Mucosa of gallbladder (tissue), 1 donor: ENCODE data around the gene LTA4H. TPM values are rescaled to one million over a fixed set of nuclear protein-coding genes. Genes with fewer than 3 reads are reported as not detected.

ENCODE experiments used
- DNase-seq: peaks from one replicate; pipeline ENCODE4 v3.0.0-alpha.2; 2020; ENCODE audit warnings: low spot score
- total RNA-seq: library from RNA; stranded (reverse); gene quantifications from one replicate; pipeline ENCODE4 v1.2.1, GENCODE V29; 2021
- donor health status: DM: no; HTN: no; CAD: no.

Gene LTA4H
- total RNA-seq, 1 donor from 2014 or later = 62.1 TPM

DNA sequence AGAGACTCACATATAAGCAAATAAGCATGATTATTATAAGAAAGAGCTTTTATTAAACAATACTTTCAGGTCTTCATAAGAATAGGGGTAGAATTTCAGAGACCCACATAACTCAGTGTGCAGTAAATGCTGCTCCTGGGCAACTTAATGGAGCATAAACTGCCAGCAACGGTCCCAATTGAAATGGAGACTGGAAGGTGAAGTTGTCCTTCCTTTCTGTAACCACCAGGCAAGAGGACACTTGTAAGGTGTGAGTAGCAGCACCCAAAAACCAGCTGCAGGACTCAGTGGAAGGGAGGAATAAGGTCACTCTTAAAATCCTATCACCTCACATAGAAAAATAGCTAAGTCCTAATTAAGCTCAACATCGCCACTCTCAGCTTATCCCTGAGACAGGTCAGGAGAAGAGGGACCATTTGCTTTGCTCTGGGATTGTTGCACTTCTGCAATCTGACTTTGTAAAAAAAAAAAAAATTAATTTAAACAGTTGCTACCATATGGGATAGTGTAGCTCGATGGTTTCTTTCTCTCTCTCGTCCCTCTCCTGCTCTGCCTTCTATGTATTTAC, 22.7 kb upstream of the LTA4H start:
- no peak for DNase-seq

DNA sequence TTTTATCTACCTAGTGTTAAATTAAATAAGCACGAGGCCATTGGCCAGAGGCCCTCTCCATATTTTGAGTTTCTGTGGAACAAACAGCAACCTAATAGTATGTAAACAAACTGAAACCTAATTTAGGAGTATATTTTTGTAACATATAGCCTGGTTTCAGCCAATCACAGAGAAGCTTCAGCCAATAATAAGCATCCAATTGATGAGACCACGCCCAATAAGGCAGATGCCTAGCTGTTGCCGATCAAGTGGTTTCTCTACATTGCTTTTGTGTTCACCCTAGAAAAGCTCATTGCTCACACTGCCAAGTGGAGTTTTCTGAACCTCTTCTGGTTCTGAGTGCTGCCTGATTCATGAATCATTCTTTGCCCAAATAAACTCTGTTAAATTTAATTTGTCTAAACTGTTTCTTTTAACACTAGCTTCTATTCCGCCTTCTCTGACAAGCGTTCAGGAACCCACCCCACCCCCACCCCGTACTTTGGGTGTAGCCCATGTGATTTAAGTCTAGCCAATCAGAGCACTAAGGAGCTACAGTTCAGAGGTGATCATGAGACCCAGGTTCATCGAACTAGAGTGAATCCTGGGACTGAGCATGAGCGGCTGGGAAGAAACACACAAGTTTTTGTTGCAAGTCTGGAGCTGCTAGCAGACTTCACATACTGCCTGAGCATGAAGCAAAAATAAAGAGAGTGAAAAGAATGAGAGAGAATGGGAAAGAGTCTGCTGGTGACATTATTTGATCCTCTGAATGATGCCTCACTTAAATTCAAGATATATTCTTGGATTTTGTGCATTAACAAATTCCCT, 21.5 kb upstream of the LTA4H start:
- DNase-seq = no peak

DNA sequence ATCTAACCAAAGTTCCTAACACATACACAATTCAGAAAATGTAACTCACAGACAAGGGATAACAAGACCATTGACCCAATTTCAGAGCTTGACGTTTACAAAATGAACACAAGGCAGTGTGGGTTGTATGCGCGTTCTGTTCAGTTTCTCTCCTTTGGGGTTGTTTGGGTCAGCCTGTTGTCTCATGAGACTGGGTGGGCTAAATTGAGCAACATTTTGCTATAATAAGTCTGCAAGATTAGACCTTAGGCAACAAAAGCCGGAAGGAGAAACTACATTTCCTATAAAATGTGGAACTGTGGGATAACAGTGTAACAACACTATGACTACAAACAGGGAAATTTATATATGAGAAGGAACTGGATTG, 18.8 kb upstream of the LTA4H start:
- DNase-seq = no peak

GRCh38 chr12:96053476-96054243, 18.3 kb upstream of the LTA4H start:
- DNase-seq = no peak

GRCh38 chr12:96051756-96052485, 16.5 kb upstream of the LTA4H start:
- no peak for DNase-seq

GRCh38 chr12:96050139-96050538, 14.8 kb upstream of the LTA4H start:
- no peak for DNase-seq

DNA sequence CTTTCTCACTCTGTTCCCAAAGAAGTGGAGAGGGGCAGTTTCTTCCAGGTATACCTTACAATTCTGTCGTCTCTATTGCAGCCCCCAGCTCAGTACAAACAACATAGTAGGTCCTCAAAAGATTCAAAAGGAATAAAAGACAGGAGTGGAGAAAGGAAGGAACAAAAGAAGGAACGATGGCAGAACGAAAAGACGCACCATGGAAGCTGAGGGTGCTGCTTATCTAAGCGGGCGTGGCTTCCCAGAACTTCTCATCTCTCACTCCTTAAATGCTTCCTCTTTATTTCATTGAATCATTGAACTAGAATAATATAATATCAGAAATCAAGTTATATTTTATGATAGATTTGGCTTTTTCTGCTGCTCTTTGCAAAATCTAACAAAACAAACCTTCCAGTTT, 13.7 kb upstream of the LTA4H start:
- no peak for DNase-seq

DNA sequence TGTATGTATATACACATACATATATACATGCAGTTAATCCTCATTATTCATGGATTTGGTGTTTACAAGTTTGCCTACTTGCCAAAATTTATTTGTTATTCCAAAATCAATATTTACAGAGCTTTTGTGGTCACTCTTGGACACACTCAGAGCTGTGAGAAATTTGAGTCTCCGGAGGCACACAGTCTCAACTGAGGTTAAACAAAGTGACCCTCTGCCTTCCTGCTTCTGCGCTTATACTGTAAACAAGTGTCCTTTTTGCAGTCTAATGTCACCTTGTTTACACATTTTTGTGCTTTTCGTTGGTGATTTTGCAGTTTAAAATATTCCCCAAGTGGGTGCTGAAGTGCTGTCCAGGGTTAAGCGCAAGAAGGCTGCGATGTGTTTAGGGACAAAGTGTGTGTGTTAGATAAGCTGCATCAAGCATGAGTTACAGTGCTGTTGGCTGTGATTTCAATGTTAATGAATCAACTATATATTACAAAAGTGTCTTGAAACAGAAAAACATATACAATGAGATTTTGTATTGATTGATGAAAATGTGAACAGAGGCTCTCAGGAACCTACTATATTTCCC, 13.1 kb upstream of the LTA4H start:
- no peak for DNase-seq

- peak; percentile 30 for DNase-seq
Observed at GRCh38 chr12:96047229-96048211, 12.1 kb upstream of the LTA4H start.

- DNase-seq = no peak
Observed at GRCh38 chr12:96046543-96047228, 11.3 kb upstream of the LTA4H start.

- no peak for DNase-seq
Observed at GRCh38 chr12:96045566-96045965, 10.2 kb upstream of the LTA4H start.

GRCh38 chr12:96044943-96045290, 9.5 kb upstream of the LTA4H start:
- DNase-seq = no peak

DNA sequence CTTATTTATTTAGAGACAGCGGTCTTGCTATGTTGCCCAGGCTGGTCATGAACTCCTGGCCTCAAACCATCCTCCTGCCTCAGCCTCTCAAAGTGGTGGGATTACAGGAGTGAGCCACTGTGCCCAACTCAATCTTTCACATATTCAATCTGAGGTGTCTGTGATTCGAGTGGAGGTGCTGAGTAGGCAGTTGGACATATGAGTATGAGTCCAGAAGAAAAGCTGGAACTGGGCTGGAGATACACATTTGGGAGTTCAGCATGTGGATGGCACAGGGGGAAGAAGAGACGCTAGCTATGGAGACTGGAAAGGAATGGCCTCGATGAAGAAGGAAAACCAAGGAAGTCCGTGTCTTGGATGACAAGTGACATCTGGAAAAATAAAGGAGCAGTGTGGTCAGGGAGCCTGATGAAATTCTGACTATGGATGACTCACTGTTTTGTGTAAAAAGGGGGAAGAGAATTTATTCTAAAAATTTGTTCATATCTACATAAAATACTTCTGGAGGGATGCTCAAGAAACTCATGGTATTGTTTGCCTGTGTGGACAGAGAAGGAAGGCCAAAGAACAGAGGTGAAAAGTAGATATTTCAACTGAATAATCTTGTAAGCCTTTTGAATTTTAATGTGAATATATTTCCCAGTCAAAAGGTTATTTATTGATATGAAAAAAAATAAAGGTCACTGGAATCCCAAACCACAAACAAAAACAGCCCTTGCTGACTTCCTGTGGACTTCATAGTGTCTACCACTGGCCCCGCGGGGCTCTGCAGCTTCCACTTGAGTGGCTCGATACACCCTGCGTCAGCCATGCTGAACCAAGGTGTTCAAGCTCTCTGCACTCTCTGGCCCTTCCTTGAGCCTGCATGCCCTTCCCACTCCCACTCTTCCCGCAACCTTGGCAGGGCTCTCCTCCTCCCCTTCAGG, 8.9 kb upstream of the LTA4H start:
- no peak for DNase-seq

DNA sequence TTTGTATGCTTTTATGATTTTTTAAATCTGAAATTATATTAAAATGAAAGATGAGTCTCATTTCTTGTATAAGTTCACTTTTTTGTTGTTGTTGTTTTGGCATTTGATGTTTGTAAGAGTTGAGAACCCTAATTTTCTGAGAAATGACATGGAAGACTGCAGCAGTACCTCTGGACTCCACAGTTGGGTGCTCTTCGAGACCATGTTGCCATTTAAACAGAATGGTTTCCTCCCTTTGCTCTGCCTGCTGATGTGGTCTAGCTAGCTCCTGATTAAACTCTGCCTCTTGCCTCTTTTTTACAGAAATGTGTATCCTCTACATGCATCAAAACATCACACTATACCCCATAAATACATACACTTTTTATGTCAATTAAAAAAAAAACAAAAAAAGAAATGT, 5.8 kb upstream of the LTA4H start:
- no peak for DNase-seq

DNA sequence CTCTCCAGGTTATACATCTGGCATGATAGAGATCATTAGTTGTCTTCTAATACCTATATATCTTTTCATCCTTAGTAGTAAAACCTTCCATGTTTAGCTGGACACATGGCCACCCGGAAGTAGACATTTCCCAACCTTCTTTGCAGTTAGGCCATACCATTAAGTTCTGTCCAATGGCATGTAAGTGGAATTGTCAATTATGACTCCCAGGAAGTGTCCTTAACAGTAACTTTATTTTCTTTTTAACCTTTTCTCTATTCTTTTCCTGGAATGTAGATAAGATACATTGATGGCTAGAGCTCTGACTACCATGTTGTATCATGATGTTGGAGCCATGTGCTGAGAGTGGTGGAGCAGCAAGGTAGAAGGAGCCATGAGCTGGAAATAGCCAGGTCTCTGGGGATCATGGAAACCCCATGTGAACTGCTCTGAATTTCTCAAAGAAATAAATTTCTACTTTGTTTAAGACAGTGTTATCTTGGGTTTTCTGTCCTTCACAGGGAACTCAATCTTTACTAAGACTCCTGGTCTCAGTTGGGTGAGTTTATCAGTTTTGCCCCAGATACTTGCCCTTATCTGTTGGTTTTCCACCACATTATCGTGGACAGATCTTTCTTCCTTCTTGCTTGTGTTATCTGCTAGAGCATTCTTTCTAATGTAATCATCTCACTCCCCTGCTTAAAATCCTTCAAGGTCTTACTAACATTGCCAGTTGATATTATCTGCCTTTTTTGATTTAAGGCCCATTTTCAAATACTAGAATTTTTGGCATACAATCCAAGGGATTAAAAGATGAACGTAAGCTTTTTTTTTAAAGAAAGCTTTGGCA, 5.1 kb upstream of the LTA4H start:
- no peak for DNase-seq

DNA sequence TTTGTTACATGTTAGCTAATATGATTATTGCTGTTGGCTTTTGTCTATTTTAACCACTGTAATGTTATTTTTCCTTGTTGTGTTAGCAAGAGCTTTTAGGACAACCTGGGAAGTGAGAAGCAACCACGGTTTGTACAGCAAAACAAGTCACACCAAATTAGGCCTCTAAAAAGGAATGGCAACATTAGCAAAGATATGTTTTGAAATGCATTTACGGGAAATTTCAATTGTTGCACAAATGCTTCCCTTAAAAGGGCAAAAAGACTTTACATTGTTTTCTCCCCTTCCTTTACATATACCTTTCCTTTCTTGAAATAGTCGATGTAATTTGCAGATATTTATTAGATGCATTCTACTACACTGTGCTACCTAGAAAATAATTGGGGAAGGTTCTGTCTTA, 4.1 kb upstream of the LTA4H start:
- DNase-seq = no peak

DNA sequence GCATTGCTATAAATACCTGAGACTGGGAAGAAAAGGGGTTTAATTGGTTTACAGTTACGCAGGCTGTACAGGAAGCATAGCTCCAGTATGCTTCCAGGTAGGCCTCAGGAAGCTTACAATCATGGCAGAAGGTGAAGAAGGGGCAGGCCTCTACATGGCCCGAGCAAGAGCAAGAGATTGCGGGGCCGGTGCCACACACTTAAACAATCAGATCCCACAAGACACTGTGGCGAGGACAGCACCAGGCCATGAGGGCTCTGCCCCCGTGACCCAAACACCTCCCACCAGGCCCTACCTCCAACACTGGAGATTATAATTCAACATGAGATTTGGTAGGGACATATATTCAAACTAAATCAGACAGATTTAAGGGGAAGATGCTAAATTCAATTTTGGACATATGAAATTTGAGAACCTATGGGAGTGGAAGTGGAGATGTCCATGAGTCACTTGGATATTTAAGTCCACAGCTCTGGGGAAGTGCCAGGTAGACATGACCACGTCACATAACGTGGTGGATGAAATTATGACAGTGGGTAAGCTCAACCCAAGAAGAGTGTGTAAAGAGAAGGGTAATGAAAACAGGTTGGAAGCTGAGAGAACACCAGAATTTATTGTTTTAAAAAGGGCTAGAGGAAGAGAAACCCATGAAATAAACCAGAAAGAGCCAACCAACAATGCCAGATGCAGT, 1.5 kb upstream of the LTA4H start:
- no peak for DNase-seq
